Measurements from ENCODE around the gene PUS7L.
"Not testable (repeated sequence)": the region's sequence is repeated elsewhere in the genome, so short reads cannot be mapped to it uniquely, and the experiment has no call there.

The PUS7L gene

GRCh38 chr12:43758728-43759563 lies at the start of gene PUS7L, which contains the start of gene IRAK4:
Gene PUS7L (minus strand): TSS chr12:43758790. CDS start chr12:43755245, 3,545 bp downstream.
Gene IRAK4 (plus strand): TSS chr12:43758951. CDS start chr12:43768112, 9,161 bp downstream.
- peak; percentile 87 to 91 for DNase-seq (ENCODE audit: low read depth in 2 of 2)

GRCh38 chr12:43807386-43807785 lies 48.8 kb upstream of the PUS7L start:
- no peak for DNase-seq (ENCODE audit: low read depth in 2 of 2)

GRCh38 chr12:43806737-43807072 lies 48.1 kb upstream of the PUS7L start:
- no peak for DNase-seq (ENCODE audit: low read depth in 2 of 2)

- peak; percentile 80 to 85 for DNase-seq (ENCODE audit: low read depth in 2 of 2)
These were observed 47.5 kb upstream of the PUS7L start, which contains the start of gene TWF1 for GRCh38 chr12:43805860-43806736. Gene TWF1 (minus strand): TSS chr12:43806317. CDS start chr12:43806245, 72 bp downstream.

GRCh38 chr12:43805149-43805859 lies 46.7 kb upstream of the PUS7L start:
- no peak for DNase-seq (ENCODE audit: low read depth in 2 of 2)

- no peak for DNase-seq (ENCODE audit: low read depth in 2 of 2)
These were observed 39.1 kb upstream of the PUS7L start for GRCh38 chr12:43797561-43798217.

- no peak for DNase-seq (ENCODE audit: low read depth in 2 of 2)
These were observed 37.2 kb upstream of the PUS7L start for GRCh38 chr12:43795716-43796280.

- DNase-seq (ENCODE audit: low read depth in 2 of 2) = no peak
These were observed 31.4 kb upstream of the PUS7L start for GRCh38 chr12:43789941-43790340.

- no peak for DNase-seq (ENCODE audit: low read depth in 2 of 2)
These were observed 28.5 kb upstream of the PUS7L start for GRCh38 chr12:43786899-43787693.

- DNase-seq (ENCODE audit: low read depth in 2 of 2) = no peak
These were observed 17.9 kb upstream of the PUS7L start for GRCh38 chr12:43776498-43776897.

GRCh38 chr12:43766291-43766690 lies 7.7 kb upstream of the PUS7L start:
- DNase-seq (ENCODE audit: low read depth in 2 of 2) = no peak

- no peak for DNase-seq (ENCODE audit: low read depth in 2 of 2)
These were observed 5.9 kb upstream of the PUS7L start for GRCh38 chr12:43764528-43764927.

GRCh38 chr12:43763769-43764168 lies 5.2 kb upstream of the PUS7L start:
- no peak for DNase-seq (ENCODE audit: low read depth in 2 of 2)

GRCh38 chr12:43762596-43762995 lies 4.0 kb upstream of the PUS7L start:
- no peak for DNase-seq (ENCODE audit: low read depth in 2 of 2)

GRCh38 chr12:43761500-43761899 lies 2.9 kb upstream of the PUS7L start:
- DNase-seq (ENCODE audit: low read depth in 2 of 2) = no peak

GRCh38 chr12:43760396-43760795 lies 1.8 kb upstream of the PUS7L start:
- no peak for DNase-seq (ENCODE audit: low read depth in 2 of 2)

GRCh38 chr12:43758247-43758727 lies 303 bp downstream of the PUS7L start:
- peak in 1 of 2 donors; percentile 1 for DNase-seq (ENCODE audit: low read depth in 2 of 2)

GRCh38 chr12:43754015-43754414 lies 4.6 kb downstream of the PUS7L start:
- DNase-seq (ENCODE audit: low read depth in 2 of 2) = no peak

- not testable (repeated sequence) for DNase-seq (ENCODE audit: low read depth in 2 of 2)
These were observed 7.2 kb downstream of the PUS7L start for GRCh38 chr12:43751360-43751759.

- no peak for DNase-seq (ENCODE audit: low read depth in 2 of 2)
These were observed 7.8 kb downstream of the PUS7L start for GRCh38 chr12:43750814-43751213.
